Mononuclear cell (primary cell): Measurements from ENCODE around the gene ZBTB39. TPM values are rescaled to one million over a fixed set of nuclear protein-coding genes. Genes with fewer than 3 reads are reported as not detected.
"Not testable (repeated sequence)": the region's sequence is repeated elsewhere in the genome, so short reads cannot be mapped to it uniquely, and the experiment has no call there.

Experiments
- H3K27me3 ChIP-seq: 2 replicates; pipeline ENCODE4 v1.6.0; 2011; ENCODE audit warnings: low read length, control low read depth; ENCODE audit not compliant: insufficient read depth
- H3K4me1 ChIP-seq: 2 replicates; pipeline ENCODE4 v1.5.1; 2011; ENCODE audit warnings: mild to moderate bottlenecking, low read length, control low read depth; ENCODE audit not compliant: insufficient read depth
- H3K4me3 ChIP-seq: 2 replicates; pipeline ENCODE4 v1.5.1; 2011; ENCODE audit warnings: mild to moderate bottlenecking, low read length, moderate library complexity
- H3K9me3 ChIP-seq: 2 replicates; pipeline ENCODE4 v1.5.1; 2011; ENCODE audit warnings: low read depth, mild to moderate bottlenecking, control low read depth, low read length
- total RNA-seq: library from RNA; depleted of rRNA; stranded (reverse); fragments of >200 nt; gene quantifications from one replicate; pipeline ENCODE4 v1.2.3, GENCODE V29; 2012

ZBTB39 gene
- total RNA-seq, 1 donor = 12.8 TPM

DNA sequence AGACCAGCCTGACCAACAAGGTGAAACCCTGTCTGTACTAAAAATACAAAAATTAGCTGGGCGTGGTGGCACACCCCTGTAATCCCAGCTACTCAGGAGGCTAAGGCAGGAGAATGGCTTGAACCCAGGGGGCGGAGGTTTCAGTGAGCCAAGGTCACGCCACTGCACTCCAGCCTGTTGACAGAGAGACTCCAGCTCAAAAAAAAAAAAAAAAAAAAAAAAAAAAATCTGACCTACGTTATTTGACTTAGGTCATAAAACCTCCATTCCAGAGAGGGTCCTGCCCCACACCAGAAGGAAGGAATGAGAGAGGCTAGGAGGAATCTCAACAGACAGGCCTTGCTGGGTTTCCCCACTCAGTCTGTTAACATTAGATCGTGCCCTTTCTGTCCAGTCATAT is 12.0 kb upstream of the ZBTB39 start:
- not testable (repeated sequence) for H3K9me3 ChIP-seq, H3K4me1 ChIP-seq, H3K27me3 ChIP-seq, H3K4me3 ChIP-seq

DNA sequence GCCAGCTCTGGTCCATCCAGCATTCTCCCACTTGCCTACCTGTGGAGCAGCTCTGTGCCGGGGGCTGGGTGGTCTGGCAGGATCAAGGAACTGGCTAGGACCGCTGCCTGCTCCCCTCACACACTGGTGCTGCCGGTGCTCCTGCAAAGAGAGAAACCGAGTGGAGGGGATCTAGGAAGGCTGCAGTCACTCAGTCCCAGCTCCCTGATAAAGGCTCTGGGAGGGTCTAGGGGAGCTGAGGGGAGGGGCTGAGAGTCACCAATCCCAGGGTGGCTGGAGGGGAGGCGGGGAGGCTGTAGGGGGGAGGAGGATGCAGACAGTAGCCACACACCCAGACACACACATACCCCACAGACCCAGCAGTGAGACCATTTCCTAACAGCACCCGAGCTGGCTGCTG is 10.0 kb upstream of the ZBTB39 start, which contains the start of gene TAC3:
TAC3 (minus strand) TSS at position 182 of the 400 bp plus-strand sequence. CDS start 732 bp downstream, outside the sequence.
- Histone ChIP-seq H3K27me3 (no peaks in the 10 kb centered on the region), H3K4me3 (no peak within 1 kb of the TSS), H3K4me1 (peaks cover 10% of the 10 kb centered on the region), H3K9me3 (no peaks in the 10 kb centered on the region)

DNA sequence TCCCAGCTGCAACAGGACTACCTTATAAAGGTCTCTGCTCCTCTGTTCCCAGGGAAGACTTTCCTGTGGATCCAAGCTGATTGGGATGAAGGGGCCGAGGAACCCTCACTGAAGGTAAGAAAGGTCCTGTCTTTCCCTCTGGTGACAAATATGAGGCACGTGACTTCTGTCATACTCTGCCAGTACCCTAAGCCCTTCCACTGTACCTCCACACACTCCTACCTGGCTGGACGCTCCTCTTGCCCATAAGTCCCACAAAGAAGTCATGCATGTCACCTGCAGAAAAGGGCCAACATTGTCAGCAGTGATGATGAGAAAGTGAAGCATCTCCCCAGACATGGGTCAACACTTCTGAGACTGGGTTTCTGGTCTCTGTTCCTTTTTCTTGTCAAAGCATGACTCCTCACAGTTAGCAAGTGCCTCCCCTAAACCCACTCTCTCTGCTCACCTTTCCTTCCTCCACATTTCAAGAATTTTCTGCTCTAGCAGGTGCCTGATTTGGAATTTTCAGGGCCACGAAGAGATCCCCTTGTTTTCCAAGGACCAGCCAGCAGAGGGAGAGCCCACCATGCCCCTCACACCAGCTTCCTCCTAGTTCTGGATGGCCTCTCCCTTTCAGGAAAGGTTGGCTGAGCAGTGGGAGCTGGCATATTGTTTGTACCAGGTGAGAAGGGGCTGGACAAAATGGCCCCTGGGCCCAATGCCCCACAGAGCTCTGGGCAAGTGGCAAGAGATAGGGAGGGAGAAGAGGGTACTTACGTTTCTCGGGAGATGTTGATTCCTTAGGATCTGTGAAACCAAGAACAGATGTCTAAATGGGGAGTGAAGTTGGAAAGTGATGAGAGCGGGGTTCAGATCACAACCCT is 6.5 kb upstream of the ZBTB39 start:
- H3K27me3 ChIP-seq = no peaks in the 10 kb centered on the region
- no peak overlapping the region for H3K4me3 ChIP-seq
- no peaks in the 10 kb centered on the region for H3K9me3 ChIP-seq
- peaks cover 4% of the 10 kb centered on the region for H3K4me1 ChIP-seq

DNA sequence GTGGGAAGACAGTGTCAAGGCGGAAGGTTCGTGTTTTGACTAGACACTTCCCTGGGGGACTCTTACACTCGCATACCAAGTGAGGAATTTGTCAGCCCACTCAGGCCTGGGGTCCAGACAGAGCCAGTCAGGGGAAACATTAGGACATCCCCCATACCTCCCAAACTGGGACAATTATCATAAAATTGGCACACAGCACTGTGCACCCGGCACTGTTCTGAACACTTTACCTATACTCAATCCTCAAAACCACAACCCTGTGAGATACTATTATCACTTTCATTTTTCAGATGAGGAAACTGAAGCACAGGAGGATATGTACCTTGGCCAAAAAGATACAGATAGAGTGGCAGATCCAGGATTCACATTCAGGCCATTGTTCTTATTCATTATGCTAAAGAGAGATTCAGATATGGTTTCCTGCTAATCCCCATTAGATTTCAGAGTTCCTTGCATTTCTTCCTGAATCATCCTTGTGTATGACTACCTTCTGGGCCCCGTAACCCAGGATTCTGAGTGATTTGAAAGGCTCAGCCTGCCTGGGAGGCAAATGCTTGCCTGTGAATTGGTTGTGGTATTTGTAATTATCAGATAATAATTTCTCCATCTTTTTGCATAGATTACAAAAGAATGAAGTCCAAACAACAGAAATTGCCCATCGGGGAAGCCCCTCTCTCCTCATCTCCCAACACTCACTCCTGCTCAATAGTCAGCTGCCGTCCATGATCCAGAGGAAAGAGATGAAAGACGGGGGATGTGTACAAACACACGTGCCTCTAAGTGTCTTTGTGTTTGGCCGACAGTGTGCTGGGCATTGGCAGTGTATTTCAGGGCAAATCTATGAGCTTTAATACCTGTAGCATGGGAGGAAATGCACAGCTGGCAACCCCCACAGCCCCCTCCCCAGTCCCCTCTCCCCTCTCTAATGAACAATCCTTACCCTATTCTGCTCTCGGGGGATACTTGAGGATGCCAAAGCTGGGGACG is 5.4 kb upstream of the ZBTB39 start:
- Histone ChIP-seq H3K4me1 (peaks cover 10% of the 10 kb centered on the region), H3K9me3 (no peaks in the 10 kb centered on the region), H3K4me3 (no peak overlapping the region), H3K27me3 (no peaks in the 10 kb centered on the region)

DNA sequence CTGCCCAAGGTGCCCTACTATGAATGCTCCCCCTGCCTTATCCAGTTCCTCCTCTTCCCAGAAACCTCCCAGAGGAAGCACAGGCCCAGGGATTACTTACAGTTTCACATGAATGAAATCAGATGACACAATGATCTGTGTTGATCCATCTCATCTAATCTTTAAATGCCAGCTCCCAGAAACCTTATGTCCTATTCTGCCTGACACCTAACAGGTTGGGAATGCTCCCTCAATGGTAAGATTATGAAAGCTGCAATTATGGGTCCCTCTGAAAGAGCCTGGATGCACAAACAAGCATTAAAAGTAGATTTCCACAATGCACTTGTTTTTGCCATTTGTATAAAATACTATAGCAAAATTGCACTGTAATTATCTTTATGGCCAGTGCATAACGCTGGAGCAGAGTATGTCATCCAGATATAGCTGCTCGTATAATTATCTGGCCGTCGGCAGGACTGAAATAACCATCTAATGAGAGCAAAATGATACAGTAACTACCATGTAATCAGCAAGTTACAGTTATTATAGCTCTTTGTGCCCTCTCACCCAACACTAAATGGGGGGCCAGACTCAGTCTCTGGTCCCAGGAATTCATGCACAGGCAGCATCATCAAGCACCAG is 4.4 kb upstream of the ZBTB39 start:
- Histone ChIP-seq H3K27me3 (no peaks in the 10 kb centered on the region), H3K4me1 (peaks cover 15% of the 10 kb centered on the region), H3K9me3 (no peaks in the 10 kb centered on the region), H3K4me3 (no peak overlapping the region)

DNA sequence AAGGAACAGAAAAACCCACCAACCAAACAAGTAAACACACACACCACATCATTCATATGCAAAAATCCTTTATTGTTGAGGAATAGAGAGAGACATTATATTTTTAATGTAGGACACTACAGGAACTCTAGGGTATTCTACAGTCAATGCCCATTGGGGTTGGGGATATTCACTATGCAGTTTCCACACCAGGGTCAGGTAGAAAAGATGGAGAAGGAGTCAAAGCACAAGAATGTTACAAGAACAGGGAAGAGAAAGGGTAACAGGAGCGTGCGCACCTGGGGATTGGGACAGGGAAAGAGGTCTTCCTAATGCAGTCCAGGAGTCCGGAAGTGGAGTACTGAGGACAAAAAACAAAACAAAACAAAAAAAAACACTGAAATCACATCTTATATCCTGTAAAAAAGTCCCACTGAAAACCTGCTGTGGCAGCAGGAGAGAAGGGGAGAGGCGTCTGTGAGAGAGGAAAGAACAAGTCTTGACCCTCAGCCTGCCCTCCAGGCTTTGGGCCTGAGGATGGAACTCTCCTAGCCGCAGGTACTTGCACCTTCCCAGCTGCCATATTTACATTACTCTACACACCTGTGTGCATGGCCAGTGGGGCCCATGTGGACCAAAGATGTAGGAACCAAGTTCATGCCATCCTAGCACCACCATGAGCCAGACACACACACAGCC is 3.7 kb upstream of the ZBTB39 start:
- Histone ChIP-seq H3K4me3 (no peak overlapping the region), H3K4me1 (peaks cover 22% of the 10 kb centered on the region), H3K9me3 (no peaks in the 10 kb centered on the region), H3K27me3 (no peaks in the 10 kb centered on the region)

DNA sequence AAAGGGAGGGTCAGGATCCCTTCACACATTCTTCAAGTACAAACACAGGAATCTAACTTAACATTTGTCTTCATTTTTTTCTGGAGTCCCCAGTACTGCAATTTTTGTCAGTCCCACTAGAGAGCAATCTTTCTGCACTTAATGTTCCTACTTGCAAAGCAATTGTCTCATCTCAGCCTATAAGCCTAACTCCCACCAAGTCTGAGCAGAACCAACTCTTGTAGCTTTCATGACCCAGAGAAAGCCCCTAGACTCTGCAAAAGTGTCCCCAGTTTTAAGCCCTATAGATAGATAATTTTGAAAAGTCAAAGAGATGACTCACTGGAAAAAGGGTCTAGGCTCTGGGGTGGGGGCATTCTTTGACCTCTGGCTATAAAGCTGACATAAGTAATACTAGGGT is 1.8 kb upstream of the ZBTB39 start:
- H3K4me1 ChIP-seq = peaks cover 24% of the 10 kb centered on the region
- no peak overlapping the region for H3K4me3 ChIP-seq
- no peaks in the 10 kb centered on the region for H3K27me3 ChIP-seq
- H3K9me3 ChIP-seq = no peaks in the 10 kb centered on the region

DNA sequence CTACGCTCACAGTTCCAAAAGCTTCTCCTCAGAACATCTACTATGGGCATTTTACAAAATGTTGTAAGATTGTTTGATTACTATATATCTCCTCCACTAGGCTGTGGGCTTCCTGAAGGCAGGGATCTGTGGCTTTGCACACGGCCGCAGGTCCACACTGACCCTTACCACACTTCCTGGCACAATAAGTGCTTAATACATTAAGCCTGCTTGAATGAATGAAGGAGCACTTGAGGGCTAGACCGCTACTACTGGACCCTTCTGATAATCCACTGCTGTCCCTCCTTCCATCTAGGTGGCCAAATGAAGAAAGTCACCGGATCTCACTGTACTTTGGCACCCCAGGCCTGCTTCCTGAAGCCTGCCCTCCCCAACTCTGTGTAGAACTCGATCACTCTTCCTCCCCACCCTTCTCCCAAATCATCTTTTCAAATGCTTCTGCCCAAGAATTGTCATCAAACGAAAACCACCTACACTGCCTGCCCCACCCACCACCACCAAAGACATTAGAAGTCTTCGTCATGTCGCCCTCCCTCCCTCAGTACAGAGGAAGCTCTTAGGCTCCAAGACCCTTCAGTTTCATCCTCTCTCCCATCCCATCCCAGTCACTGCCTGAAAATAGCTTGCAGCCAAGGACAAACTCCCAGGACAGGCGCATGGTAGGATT is 596 bp upstream of the ZBTB39 start:
- Histone ChIP-seq H3K9me3 (no peaks in the 10 kb centered on the region), H3K27me3 (no peaks in the 10 kb centered on the region), H3K4me1 (peaks cover 24% of the 10 kb centered on the region), H3K4me3 (no peak overlapping the region)

DNA sequence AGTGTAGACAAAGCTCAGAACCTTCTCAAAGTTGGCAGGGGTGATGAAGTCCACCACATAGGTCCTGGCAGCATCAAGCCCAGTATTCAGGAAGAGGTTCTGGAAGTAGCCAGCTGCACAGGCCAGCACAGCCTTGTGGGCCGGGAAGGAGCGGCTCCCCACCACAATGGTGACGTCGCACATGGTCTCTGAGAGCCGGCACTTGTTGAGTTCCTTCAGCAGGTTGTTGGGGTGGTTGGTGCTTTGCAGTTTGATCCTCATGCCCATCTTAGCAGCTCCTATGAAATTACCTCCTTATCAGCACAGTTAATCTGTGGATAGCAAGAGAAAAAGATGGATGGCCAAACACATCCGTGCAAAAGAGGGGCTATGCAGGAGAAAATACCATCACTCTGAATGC is 1.7 kb downstream of the ZBTB39 start:
- Histone ChIP-seq H3K4me3 (no peak overlapping the region), H3K9me3 (no peaks in the 10 kb centered on the region), H3K4me1 (peaks cover 22% of the 10 kb centered on the region), H3K27me3 (no peaks in the 10 kb centered on the region)

DNA sequence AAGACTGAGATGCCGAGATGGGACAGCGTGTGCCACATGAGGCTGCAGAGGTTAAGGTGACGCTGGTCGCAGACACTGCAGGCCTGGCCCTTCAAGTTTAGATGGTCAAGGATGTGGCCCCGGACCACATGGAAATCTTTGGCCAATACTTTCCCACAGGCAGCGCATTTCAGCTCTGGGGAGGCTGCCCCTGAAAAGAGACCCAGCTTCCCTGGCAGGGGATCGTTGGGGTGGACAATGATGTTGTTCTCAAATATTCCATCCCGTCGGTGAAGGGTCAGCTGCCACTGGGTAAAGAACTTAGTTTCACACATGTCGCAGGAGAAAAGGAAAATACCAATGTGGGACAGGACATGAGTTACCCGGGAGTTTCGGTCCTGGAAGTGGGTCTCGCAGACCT is 3.0 kb downstream of the ZBTB39 start:
- no peak overlapping the region for H3K4me3 ChIP-seq
- H3K9me3 ChIP-seq = no peaks in the 10 kb centered on the region
- H3K4me1 ChIP-seq = peaks cover 29% of the 10 kb centered on the region
- no peaks in the 10 kb centered on the region for H3K27me3 ChIP-seq

DNA sequence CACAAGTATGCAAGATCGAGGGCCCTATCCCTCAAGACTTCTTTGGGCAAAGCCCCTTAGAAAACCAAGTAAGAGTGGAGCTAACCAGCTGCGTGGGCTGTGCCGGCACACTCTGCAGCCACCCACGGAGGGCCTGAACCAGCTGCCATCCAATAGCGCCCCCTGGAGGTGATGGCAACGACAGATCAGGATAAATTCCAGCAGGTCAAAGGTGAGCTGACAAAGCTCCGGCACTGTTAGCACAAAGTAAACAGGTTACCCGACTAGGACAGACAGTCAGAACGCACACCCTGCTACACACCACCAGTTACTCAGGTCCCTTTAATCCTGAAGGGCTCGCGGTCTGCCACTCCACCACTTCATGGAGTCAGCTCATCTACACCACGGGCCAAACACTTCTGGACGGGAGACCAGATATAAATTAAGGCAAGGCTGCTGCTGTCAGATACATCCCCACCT is 4.9 kb downstream of the ZBTB39 start:
- H3K27me3 ChIP-seq = no peaks in the 10 kb centered on the region
- no peaks in the 10 kb centered on the region for H3K9me3 ChIP-seq
- H3K4me1 ChIP-seq = peaks cover 20% of the 10 kb centered on the region
- no peak overlapping the region for H3K4me3 ChIP-seq

DNA sequence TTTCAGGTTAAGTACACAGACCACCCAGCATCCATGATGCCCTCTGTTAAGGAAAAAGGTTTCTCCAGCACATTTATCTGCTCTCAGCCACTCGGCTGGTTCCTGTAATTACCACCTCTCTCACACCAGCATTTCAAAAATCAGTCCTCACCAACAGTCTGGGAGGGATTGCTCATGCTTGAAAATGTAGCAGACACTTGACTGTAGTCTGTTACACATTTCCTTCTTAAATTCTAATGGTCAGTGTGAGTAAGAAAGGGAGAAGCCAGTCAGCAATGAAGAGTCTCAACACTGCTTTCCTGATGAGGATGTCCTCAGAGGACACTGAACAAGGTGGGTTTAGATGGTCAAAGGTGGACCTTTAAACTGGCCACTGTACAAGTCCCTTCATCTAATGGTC is 6.0 kb downstream of the ZBTB39 start:
- Histone ChIP-seq H3K4me3 (no peak overlapping the region), H3K27me3 (no peaks in the 10 kb centered on the region), H3K9me3 (no peaks in the 10 kb centered on the region), H3K4me1 (peaks cover 14% of the 10 kb centered on the region)

DNA sequence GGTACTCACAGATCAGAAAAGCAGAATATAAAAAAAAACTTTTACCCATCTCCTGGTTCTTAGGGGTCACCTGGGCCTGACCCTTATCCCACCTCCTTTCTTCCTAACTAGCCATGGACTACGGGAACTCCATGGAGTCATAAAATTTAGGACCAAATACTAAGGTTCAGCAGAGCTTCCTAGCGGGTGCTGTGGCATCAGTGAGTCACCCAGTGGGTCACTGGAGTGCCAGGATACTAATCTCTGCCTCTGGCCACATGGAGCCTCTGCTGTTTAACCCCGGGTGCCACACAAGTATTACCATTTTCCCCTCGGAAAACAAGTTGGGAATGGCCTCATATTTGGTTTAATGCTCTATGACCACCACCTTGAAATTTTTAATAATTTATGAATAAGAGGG is 6.9 kb downstream of the ZBTB39 start:
- H3K4me3 ChIP-seq = no peak overlapping the region
- peaks cover 8% of the 10 kb centered on the region for H3K4me1 ChIP-seq
- no peaks in the 10 kb centered on the region for H3K9me3 ChIP-seq
- no peaks in the 10 kb centered on the region for H3K27me3 ChIP-seq

DNA sequence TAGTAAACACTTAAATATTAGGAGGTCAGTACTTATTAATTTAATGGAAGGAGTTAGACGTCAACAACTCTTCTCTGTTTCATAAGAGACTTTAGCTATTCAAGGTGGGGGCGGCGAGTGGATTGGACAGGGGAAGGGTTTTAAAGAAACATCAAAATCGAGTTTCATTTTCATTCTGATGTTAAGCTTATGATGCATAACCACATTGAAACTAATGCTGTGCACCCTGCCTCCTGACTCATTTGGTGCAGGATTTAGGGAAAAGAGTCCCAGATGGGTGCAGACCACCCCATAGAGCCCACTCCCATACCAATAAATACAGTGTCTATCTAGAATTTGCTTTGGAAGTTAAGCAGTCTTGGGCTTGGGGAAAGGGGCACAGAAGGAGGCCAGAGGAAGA is 7.4 kb downstream of the ZBTB39 start:
- Histone ChIP-seq H3K27me3 (no peaks in the 10 kb centered on the region), H3K4me1 (peaks cover 8% of the 10 kb centered on the region), H3K9me3 (no peaks in the 10 kb centered on the region), H3K4me3 (no peak overlapping the region)
